Suprapubic skin (tissue), 3 donors: Measurements from ENCODE around the gene ZNF668.

Source experiments
- EP300 ChIP-seq: sonication (generic); formaldehyde crosslinking; IDR thresholded peaks from one replicate; pipeline ENCODE4 v1.6.1; 2017; ENCODE audit warnings: antibody characterized with exemption
- TF ChIP-seq, protein P1 (sequence below), 2 donors: fragments of 200-600 bp in 1 of 2; fragments of 450-650 bp in 1 of 2; sonication (generic) in 1 of 2; IDR thresholded peaks; one replicate each; pipeline ENCODE4 v1.5.1; 2016 to 2019; ENCODE audit warnings: antibody characterized with exemption in 2 of 2, mild to moderate bottlenecking in 1 of 2, moderate library complexity in 1 of 2

DNA sequence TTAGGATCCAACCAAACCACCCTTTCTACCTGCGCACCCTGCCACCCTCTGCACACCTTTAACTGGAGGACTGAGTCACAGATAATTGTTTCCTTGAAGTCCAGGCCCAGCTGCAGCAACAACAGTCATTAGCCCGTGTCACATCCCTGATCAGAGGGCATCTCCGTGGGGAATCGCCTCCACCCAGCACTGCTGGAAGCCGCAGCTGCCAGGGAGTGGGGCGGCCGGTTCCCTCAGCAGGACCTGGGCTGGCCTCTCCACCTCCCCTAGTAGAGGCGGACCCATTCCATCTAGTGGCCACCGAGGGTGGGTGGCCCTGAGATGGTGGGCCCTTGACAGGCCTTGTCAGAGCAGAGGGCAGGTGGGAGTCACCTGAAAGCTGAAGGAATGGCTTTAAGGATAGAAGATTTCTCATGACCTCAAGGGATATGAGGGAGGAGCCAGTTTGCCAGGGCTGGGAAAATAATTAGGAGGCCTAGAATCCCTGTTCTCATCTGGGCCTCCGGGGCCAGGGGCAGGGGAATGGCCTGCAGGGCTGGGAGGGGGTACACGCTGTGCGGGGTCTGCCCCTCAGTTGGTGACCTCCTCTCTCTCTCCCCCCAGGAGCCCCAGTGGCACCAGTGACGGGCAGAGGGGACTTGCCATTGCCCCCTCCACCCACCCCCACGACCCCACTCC is 8.5 kb upstream of the ZNF668 start:
- TF ChIP-seq, protein P1, sequence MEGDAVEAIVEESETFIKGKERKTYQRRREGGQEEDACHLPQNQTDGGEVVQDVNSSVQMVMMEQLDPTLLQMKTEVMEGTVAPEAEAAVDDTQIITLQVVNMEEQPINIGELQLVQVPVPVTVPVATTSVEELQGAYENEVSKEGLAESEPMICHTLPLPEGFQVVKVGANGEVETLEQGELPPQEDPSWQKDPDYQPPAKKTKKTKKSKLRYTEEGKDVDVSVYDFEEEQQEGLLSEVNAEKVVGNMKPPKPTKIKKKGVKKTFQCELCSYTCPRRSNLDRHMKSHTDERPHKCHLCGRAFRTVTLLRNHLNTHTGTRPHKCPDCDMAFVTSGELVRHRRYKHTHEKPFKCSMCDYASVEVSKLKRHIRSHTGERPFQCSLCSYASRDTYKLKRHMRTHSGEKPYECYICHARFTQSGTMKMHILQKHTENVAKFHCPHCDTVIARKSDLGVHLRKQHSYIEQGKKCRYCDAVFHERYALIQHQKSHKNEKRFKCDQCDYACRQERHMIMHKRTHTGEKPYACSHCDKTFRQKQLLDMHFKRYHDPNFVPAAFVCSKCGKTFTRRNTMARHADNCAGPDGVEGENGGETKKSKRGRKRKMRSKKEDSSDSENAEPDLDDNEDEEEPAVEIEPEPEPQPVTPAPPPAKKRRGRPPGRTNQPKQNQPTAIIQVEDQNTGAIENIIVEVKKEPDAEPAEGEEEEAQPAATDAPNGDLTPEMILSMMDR (IDR thresholded peaks at IDR 0.05), result no peak
- no peak for TF ChIP-seq EP300
